A172 (cell line): ENCODE data around the gene GPR37L1. TPM values are rescaled to one million over a fixed set of nuclear protein-coding genes. Genes with fewer than 3 reads are reported as not detected.
"Not testable (repeated sequence)": the region's sequence is repeated elsewhere in the genome, so short reads cannot be mapped to it uniquely, and the experiment has no call there.

Experiments used
- DNase-seq: peaks from one replicate; pipeline ENCODE4 v3.0.0-alpha.2; 2015; ENCODE audit warnings: low spot score
- total RNA-seq: library from RNA; depleted of rRNA; stranded (reverse); fragments of >200 nt; shearing (Covaris generic); gene quantifications from 2 replicates; pipeline ENCODE4 v1.2.3, GENCODE V29; 2014; rRNA removed

The GPR37L1 gene
- total RNA-seq, 1 experiment from 2014 or later: 0.03 TPM

DNA sequence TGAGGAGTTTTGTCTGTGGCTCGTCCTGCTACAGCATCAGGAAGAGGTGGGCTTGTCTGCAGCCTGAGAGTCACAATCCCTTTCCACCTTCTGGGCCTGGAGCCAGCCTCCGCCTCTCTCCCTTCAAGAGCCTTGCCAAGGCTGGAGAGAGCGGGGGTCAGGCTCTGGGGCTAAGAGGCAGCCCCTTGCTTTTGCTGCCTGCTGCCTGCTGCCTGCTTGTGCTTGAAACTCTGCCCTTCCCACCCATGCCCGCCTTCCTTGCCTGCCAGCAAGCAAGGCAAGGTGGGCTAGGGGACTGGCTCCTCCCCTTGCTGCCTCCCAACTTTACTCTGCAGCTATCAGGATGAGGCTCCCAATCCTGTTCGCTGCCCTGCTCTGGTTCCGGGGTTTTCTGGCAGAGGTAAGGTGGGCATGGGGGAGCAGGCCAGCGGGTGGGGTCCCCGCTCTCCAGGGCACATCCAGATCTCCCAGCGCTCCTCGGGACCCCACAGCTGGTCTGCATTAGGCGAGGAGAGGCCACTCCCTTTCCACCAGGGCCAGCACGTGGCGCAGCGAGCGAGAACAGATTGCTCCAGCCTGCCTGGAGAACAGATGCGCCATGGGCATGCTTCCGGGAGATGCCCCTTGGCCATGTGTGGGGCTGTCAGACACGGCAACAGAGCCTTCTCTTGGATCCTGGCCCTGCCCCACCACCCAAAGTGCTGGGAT lies 45.1 kb downstream of the GPR37L1 start:
- no peak for DNase-seq

DNA sequence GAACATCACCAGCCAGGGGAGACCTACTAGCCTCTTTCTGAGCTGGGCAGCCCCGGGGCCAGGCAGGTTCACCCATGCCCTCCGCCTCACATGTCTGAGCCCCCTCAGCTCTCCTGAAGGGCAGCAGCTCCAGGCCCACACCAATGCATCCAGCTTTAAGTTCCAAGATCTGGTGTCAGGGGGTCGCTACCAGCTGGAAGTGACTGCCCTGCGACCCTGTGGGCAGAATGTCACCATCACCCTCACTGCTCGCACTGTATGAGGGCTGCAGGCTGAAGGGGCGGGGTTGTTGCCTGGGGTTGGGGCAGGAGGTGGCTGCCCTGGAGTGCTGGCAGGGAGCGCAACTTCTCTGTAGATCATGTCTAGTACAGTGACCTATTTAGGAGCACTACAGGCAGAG lies 46.1 kb downstream of the GPR37L1 start:
- DNase-seq: no peak

DNA sequence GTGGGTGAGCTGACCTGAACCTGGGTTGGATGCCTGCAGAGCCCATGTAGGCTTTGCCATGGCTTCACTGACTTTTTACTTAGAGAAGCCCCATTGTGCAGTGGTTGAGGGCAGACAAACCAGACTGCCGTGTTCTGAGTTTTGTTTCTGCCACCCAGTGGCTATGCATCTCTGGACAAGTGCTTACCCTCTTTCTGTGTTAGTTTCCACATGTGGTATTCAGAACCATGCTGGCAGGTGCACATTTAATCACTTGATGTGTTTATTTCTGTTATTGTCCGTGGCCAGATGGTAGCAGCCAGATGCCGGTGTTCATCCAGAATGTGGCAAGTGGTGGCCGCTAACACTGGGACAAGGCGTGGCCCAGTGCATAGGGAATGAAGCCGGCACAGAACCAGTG lies 48.0 kb downstream of the GPR37L1 start:
- no peak for DNase-seq

GRCh38 chr1:202171292-202172014 lies 48.7 kb downstream of the GPR37L1 start:
- DNase-seq: no peak

DNA sequence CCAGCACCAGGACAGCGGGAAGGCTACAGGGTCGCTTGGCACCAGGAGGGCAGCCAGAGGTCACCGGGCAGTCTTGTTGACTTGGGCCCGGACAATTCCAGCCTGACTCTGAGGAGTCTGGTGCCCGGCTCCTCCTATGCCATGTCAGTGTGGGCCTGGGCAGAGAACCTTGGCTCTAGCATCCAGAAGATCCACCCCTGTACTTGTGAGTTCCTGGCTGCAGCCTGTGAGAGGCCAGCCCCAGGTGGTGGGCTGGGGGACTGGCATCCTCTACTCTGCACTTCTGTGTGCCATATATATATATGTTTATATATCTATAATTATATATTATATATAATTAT lies 49.3 kb downstream of the GPR37L1 start:
- DNase-seq: no peak

DNA sequence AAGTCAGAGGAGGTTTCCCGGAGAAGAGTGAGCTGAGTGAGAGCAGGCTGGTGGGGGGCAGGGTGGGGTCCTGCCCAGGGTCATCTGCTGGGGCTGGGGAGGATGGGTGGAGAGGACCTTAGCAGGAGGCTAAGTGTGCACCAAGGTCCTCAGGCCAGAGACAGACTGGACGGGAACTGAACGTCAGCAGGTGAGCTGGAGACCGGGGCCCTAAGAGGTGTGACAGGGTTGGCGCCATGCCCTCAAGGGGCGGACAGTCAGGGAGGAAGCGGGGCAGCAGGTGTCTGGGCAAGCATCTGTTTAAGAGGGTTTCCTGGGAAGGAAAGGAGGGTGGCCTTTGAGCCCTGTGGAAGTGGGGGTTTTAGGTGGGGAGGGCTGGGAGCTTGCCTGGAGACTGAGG lies 51.3 kb downstream of the GPR37L1 start:
- DNase-seq: no peak

GRCh38 chr1:202176949-202177927 lies 54.5 kb downstream of the GPR37L1 start:
- DNase-seq: no peak

GRCh38 chr1:202179828-202180750 lies 57.4 kb downstream of the GPR37L1 start:
- no peak for DNase-seq

DNA sequence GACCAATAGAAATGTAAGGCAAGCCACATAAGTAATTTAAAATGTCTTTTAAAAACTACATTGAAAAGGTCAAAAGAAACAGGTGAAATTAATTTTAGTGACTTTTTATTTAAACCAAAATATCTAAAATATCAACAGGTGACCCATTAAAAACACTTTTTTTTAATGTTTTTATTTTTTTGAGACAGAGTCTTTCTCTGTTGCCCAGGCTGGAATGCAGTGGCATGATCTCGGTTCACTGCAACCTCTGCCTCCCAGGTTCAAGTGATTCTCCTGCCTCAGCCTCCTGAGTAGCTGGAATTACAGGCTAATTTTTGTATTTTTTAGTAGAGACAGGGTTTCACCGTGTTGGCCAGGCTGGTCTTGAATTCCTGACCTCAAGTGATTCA lies 58.0 kb downstream of the GPR37L1 start:
- DNase-seq: not testable (repeated sequence)

GRCh38 chr1:202181586-202181985 lies 58.9 kb downstream of the GPR37L1 start:
- DNase-seq: no peak

- DNase-seq: no peak
Measured at GRCh38 chr1:202182040-202182877, 59.5 kb downstream of the GPR37L1 start.

Other genes with a start within 250 kb of the GPR37L1 start
- 49.5 and 53.5 TPM in 2 replicates for gene SHISA4, start 234.0 kb upstream of the GPR37L1 start, total RNA-seq
- not detected in 2 replicates for gene LMOD1, start 176.4 kb upstream of the GPR37L1 start, total RNA-seq
- gene TIMM17A, start 167.4 kb upstream of the GPR37L1 start, total RNA-seq: 221 and 246 TPM in 2 replicates
- 112 and 125 TPM in 2 replicates for gene RNPEP, start 140.3 kb upstream of the GPR37L1 start, total RNA-seq
- 8.9 and 39.4 TPM in 2 replicates for gene ELF3, start 112.3 kb upstream of the GPR37L1 start, total RNA-seq
- 42.6 and 57.9 TPM in 2 replicates for gene ARL8A, start 21.8 kb downstream of the GPR37L1 start, total RNA-seq
- not detected in 2 replicates for gene PTPN7, start 37.7 kb downstream of the GPR37L1 start, total RNA-seq
- gene LGR6, start 70.9 kb downstream of the GPR37L1 start, total RNA-seq: not detected in 2 replicates
- gene UBE2T, start 219.0 kb downstream of the GPR37L1 start, total RNA-seq: 202 and 205 TPM in 2 replicates
- gene PPP1R12B, start 225.8 kb downstream of the GPR37L1 start, total RNA-seq: 5.6 and 15.6 TPM in 2 replicates